Endodermal cell (in vitro differentiated cells): ENCODE data around the gene BMF. TPM values are rescaled to one million over a fixed set of nuclear protein-coding genes. Genes with fewer than 3 reads are reported as not detected.
A peak's percentile ranks its signal among the peaks of the same experiment; 100 is the strongest.

ENCODE experiments used
- DNase-seq: peaks from one replicate; pipeline ENCODE4 v3.0.0-alpha.2; 2017
- H3K27ac ChIP-seq: 2 replicates; pipeline ENCODE4 v1.5.1; 2013; ENCODE audit warnings: mild to moderate bottlenecking, low read depth, low read length, moderate library complexity
- H3K27me3 ChIP-seq: 2 replicates; pipeline ENCODE4 v1.6.1; 2013; ENCODE audit warnings: mild to moderate bottlenecking, low read length, moderate library complexity; ENCODE audit not compliant: insufficient read depth, control insufficient read depth, poor library complexity, severe bottlenecking
- H3K36me3 ChIP-seq: 2 replicates; pipeline ENCODE4 v1.7.0; 2013; ENCODE audit warnings: mild to moderate bottlenecking, low read length, moderate library complexity; ENCODE audit not compliant: control insufficient read depth, insufficient read depth
- H3K4me1 ChIP-seq: one replicate; pipeline ENCODE4 v1.7.0; 2013; ENCODE audit warnings: low read length; ENCODE audit not compliant: control insufficient read depth, insufficient read depth
- H3K4me3 ChIP-seq: 2 replicates; pipeline ENCODE4 v1.5.1; 2013; ENCODE audit warnings: mild to moderate bottlenecking, low read length, moderate library complexity
- H3K9ac ChIP-seq: 2 replicates; pipeline ENCODE4 v1.6.1; 2013; ENCODE audit warnings: mild to moderate bottlenecking, low read length, moderate library complexity; ENCODE audit not compliant: poor library complexity, severe bottlenecking; ENCODE audit errors: extremely low read depth
- H3K9me3 ChIP-seq: 2 replicates; pipeline ENCODE4 v1.6.1; 2013; ENCODE audit warnings: mild to moderate bottlenecking, low read length, moderate library complexity; ENCODE audit not compliant: control insufficient read depth
- H3K27ac Mint-ChIP-seq: 2 replicates; pipeline ENCODE4 v1.8.0; 2020; ENCODE audit warnings: mixed read lengths
- H3K27me3 Mint-ChIP-seq: 2 replicates; pipeline ENCODE4 v1.8.0; 2021; ENCODE audit warnings: mild to moderate bottlenecking, mixed read lengths; ENCODE audit not compliant: insufficient read depth
- H3K36me3 Mint-ChIP-seq: 2 replicates; pipeline ENCODE4 v1.8.0; 2020; ENCODE audit warnings: low read depth, mixed read lengths
- H3K4me1 Mint-ChIP-seq: 2 replicates; pipeline ENCODE4 v1.8.0; 2020; ENCODE audit warnings: mixed read lengths
- H3K4me3 Mint-ChIP-seq: 2 replicates; pipeline ENCODE4 v1.8.0; 2020; ENCODE audit warnings: mild to moderate bottlenecking, moderate library complexity, mixed read lengths
- H3K9me3 Mint-ChIP-seq: 2 replicates; pipeline ENCODE4 v1.8.0; 2020; ENCODE audit warnings: mild to moderate bottlenecking, mixed read lengths
- CTCF ChIP-seq: fragments of 200-600 bp; sonication (generic); conservative IDR thresholded peaks from 2 replicates; pipeline ENCODE4 v1.5.0; 2021; ENCODE audit warnings: antibody characterized with exemption, mild to moderate bottlenecking
- WGBS, 2 experiments: methylation state at CpG; one replicate each; pipeline versions ENCODE4 v1.1.5 to v1.1.7; 2013; ENCODE audit warnings: missing lambda C conversion rate in 2 of 2, mixed read lengths in 1 of 2; ENCODE audit not compliant: insufficient coverage in 1 of 2, insufficient read length in 1 of 2; 5-methylcytosine and 5-hydroxymethylcytosine counted together
- total RNA-seq, 2 donors: library from RNA; stranded (reverse); fragmentation: NEBNext Ultra II Directional in 1 of 2; extraction: Animal tissue kit (Norgen Biotek cat#: 25700) in 1 of 2; gene quantifications; 2 replicates in 1 of 2; 3 replicates in 1 of 2; pipeline ENCODE4 v1.2.1, GENCODE V29; 2021

Gene BMF
- total RNA-seq, 2 donors from 2014 or later = 48.3 to 53.5 TPM

GRCh38 chr15:40095371-40096093 lies 13.1 kb downstream of the BMF start:
- Histone ChIP-seq H3K4me1 (peaks cover 45% of the 10 kb centered on the region), H3K4me3 (no peak overlapping the region), H3K36me3 (peaks cover 13% of the 10 kb centered on the region), H3K27ac (no peak overlapping the region), H3K9ac (no peak overlapping the region), H3K9me3 (no peaks in the 10 kb centered on the region), H3K27me3 (no peaks in the 10 kb centered on the region)
- H3K27ac Mint-ChIP-seq = no peak overlapping the region
- H3K36me3 Mint-ChIP-seq = peaks cover 28% of the 10 kb centered on the region
- no peaks in the 10 kb centered on the region for H3K27me3 Mint-ChIP-seq
- H3K4me1 Mint-ChIP-seq = peaks cover 64% of the 10 kb centered on the region
- WGBS, 2 experiments = 88 to 95% methylated on average over 7 to 8 of the region's 9 CpGs
- H3K9me3 Mint-ChIP-seq = no peaks in the 10 kb centered on the region
- no peak overlapping the region for H3K4me3 Mint-ChIP-seq
- DNase-seq = peak; percentile 37
- no peak for TF ChIP-seq CTCF

- 93 to 95% methylated on average over 4 of the region's 4 CpGs for WGBS, 2 experiments
- Mint-ChIP-seq H3K27ac (no peak overlapping the region), H3K9me3 (no peaks in the 10 kb centered on the region), H3K36me3 (peaks cover 30% of the 10 kb centered on the region), H3K27me3 (no peaks in the 10 kb centered on the region), H3K4me1 (peaks cover 72% of the 10 kb centered on the region), H3K4me3 (no peak overlapping the region)
- peaks cover 21% of the 10 kb centered on the region for H3K36me3 ChIP-seq
- H3K9ac ChIP-seq = no peak overlapping the region
- no peak overlapping the region for H3K27ac ChIP-seq
- DNase-seq = no peak
- peaks cover 55% of the 10 kb centered on the region for H3K4me1 ChIP-seq
- TF ChIP-seq CTCF = no peak
- no peak overlapping the region for H3K4me3 ChIP-seq
- no peaks in the 10 kb centered on the region for H3K27me3 ChIP-seq
- H3K9me3 ChIP-seq = no peaks in the 10 kb centered on the region
Measured at GRCh38 chr15:40094156-40094555, 14.5 kb downstream of the BMF start.

GRCh38 chr15:40092979-40093869 lies 15.5 kb downstream of the BMF start:
- Mint-ChIP-seq H3K36me3 (peaks cover 30% of the 10 kb centered on the region), H3K27ac (peak overlapping the region; percentile 86), H3K4me1 (peaks cover 72% of the 10 kb centered on the region), H3K27me3 (no peaks in the 10 kb centered on the region), H3K4me3 (peak overlapping the region; percentile 28), H3K9me3 (no peaks in the 10 kb centered on the region)
- Histone ChIP-seq H3K4me3 (no peak overlapping the region), H3K27ac (peak overlapping the region; percentile 87), H3K36me3 (peaks cover 21% of the 10 kb centered on the region), H3K4me1 (peaks cover 54% of the 10 kb centered on the region), H3K9me3 (no peaks in the 10 kb centered on the region), H3K27me3 (no peaks in the 10 kb centered on the region), H3K9ac (no peak overlapping the region)
- 79 to 85% methylated on average over 12 to 20 of the region's 20 CpGs for WGBS, 2 experiments
- TF ChIP-seq CTCF = no peak
- DNase-seq = no peak
